Upper lobe of left lung (tissue), 6 donors: ENCODE measurements around the gene CYP4B1. TPM values are rescaled to one million over a fixed set of nuclear protein-coding genes. Genes with fewer than 3 reads are reported as not detected.
A peak's percentile ranks its signal among the peaks of the same experiment; 100 is the strongest.

Source experiments
- ATAC-seq, 2 donors: fragments of 200-7000 bp; cut with Tn5 transposase; one replicate each; pipeline ENCODE4 v1.9.1; 2022; ENCODE audit warnings: mild to moderate bottlenecking in 2 of 2, moderate library complexity in 2 of 2; ENCODE audit not compliant: low FRiP score in 2 of 2
- DNase-seq, 2 donors: peaks; one replicate each; pipeline ENCODE4 v3.0.0-alpha.2; 2019 to 2020
- H3K27ac ChIP-seq, 4 donors: fragments of 200-600 bp; sonication (generic); one replicate each; pipeline ENCODE4 v1.5.1; 2016 to 2019
- H3K27me3 ChIP-seq, 4 donors: fragments of 200-600 bp; sonication (generic); one replicate each; pipeline ENCODE4 v1.5.1; 2017 to 2019
- H3K36me3 ChIP-seq, 4 donors: fragments of 200-600 bp; sonication (generic); one replicate each; pipeline ENCODE4 v1.5.1; 2016 to 2019
- H3K4me1 ChIP-seq, 4 donors: fragments of 200-600 bp; sonication (generic); one replicate each; pipeline ENCODE4 v1.5.1; 2018 to 2019
- H3K4me3 ChIP-seq, 4 donors: fragments of 200-600 bp; sonication (generic); one replicate each; pipeline ENCODE4 v1.5.1; 2017 to 2019; ENCODE audit warnings: mild to moderate bottlenecking in 2 of 4, moderate library complexity in 1 of 4
- H3K9me3 ChIP-seq, 4 donors: fragments of 200-600 bp; sonication (generic); one replicate each; pipeline ENCODE4 v1.5.1; 2018 to 2019
- CTCF ChIP-seq, 6 experiments: fragments of 450-650 bp in 4 of 6; fragments of 200-600 bp in 2 of 6; sonication (generic) in 2 of 6; IDR thresholded peaks; one replicate each; pipeline ENCODE4 v1.5.1; 2016 to 2019; ENCODE audit warnings: antibody characterized with exemption in 6 of 6
- EP300 ChIP-seq, 4 donors: sonication (generic); formaldehyde crosslinking; IDR thresholded peaks; one replicate each; pipeline ENCODE4 v1.5.1; 2017; ENCODE audit warnings: antibody characterized with exemption in 4 of 4, control low read depth in 2 of 4
- POLR2A ChIP-seq, 4 donors: fragments of 450-650 bp; IDR thresholded peaks; one replicate each; pipeline ENCODE4 v1.5.1; 2016 to 2017; ENCODE audit warnings: antibody characterized with exemption in 4 of 4, mild to moderate bottlenecking in 2 of 4
- POLR2AphosphoS5 ChIP-seq, 2 donors: sonication (generic); formaldehyde crosslinking; IDR thresholded peaks; one replicate each; pipeline ENCODE4 v1.5.1; 2017; ENCODE audit warnings: antibody characterized with exemption in 2 of 2
- WGBS, 2 donors: methylation state at CpG; one replicate each; pipeline ENCODE4 v1.1.5; 2017 to 2018; 5-methylcytosine and 5-hydroxymethylcytosine counted together
- total RNA-seq, 6 donors: library from RNA; depleted of rRNA in 4 of 6; stranded (reverse); fragments of >200 nt in 4 of 6; gene quantifications; one replicate each; pipeline versions ENCODE4 v1.1.0 to v1.2.1, GENCODE V29; 2016 to 2021
- donor health status: DM: no; HTN: no; CAD: no; lungs with moderate emphysema.
- donor health status: DM: no; HTN: yes; CAD: no; lungs with severe emphysema.

The CYP4B1 gene
- total RNA-seq, 6 donors from 2014 or later: 211 to 1,043 (median 640) TPM

GRCh38 chr1:46755121-46755520, 43.7 kb upstream of the CYP4B1 start:
- ATAC-seq (no peak), DNase-seq (no peak)
- Histone ChIP-seq H3K27ac (peak overlapping the region in 3 of 4 donors; percentile 15 to 64 (median 51)), H3K9me3 (no peaks in the 10 kb centered on the region), H3K4me1 (peaks cover 0 to 25% (median 13%) of the 10 kb centered on the region in 4 donors), H3K4me3 (no peak overlapping the region), H3K27me3 (no peaks in the 10 kb centered on the region), H3K36me3 (no peaks in the 10 kb centered on the region)
- no peak for TF ChIP-seq POLR2AphosphoS5 (IDR thresholded peaks at IDR 0.05)
- TF ChIP-seq EP300 (IDR thresholded peaks at IDR 0.05): no peak
- no peak for TF ChIP-seq CTCF (IDR thresholded peaks at IDR 0.05)
- TF ChIP-seq POLR2A (IDR thresholded peaks at IDR 0.05): no peak
- WGBS, 2 donors: 68 to 72% methylated on average over 3 to 4 of the region's 4 CpGs

- Histone ChIP-seq H3K27ac (peak overlapping the region; percentile 15 to 76 (median 70)), H3K4me3 (no peak overlapping the region), H3K36me3 (no peaks in the 10 kb centered on the region), H3K4me1 (peaks cover 3 to 22% (median 14%) of the 10 kb centered on the region in 4 donors), H3K9me3 (no peaks in the 10 kb centered on the region), H3K27me3 (no peaks in the 10 kb centered on the region)
- peak; percentile 63 to 89 for ATAC-seq
- TF ChIP-seq CTCF (IDR thresholded peaks at IDR 0.05) (no peak), EP300 (IDR thresholded peaks at IDR 0.05) (peak in 2 of 4 donors; percentile 53 to 54), POLR2A (IDR thresholded peaks at IDR 0.05) (peak in 1 of 4 donors; percentile 16), POLR2AphosphoS5 (IDR thresholded peaks at IDR 0.05) (no peak)
- peak in 1 of 2 donors; percentile 82 for DNase-seq
- 43 to 53% methylated on average over 5 to 6 of the region's 6 CpGs for WGBS, 2 donors
These were observed 41.4 kb upstream of the CYP4B1 start for GRCh38 chr1:46757247-46757955.

GRCh38 chr1:46757956-46758528, 40.8 kb upstream of the CYP4B1 start:
- DNase-seq: no peak
- peak; percentile 23 to 65 for ATAC-seq
- H3K27ac ChIP-seq: peak overlapping the region; percentile 15 to 76 (median 70)

GRCh38 chr1:46760558-46761166, 38.2 kb upstream of the CYP4B1 start:
- ATAC-seq: no peak

More at GRCh38 chr1:46757956-46758528, 40.8 kb upstream of the CYP4B1 start:
- Histone ChIP-seq H3K4me1 (peaks cover 3 to 22% (median 14%) of the 10 kb centered on the region in 4 donors), H3K4me3 (no peak overlapping the region), H3K27me3 (no peaks in the 10 kb centered on the region), H3K36me3 (no peaks in the 10 kb centered on the region), H3K9me3 (no peaks in the 10 kb centered on the region)
- TF ChIP-seq POLR2AphosphoS5 (IDR thresholded peaks at IDR 0.05) (no peak), POLR2A (IDR thresholded peaks at IDR 0.05) (no peak), CTCF (IDR thresholded peaks at IDR 0.05) (no peak), EP300 (IDR thresholded peaks at IDR 0.05) (no peak)

More at GRCh38 chr1:46760558-46761166, 38.2 kb upstream of the CYP4B1 start:
- H3K27me3 ChIP-seq: no peaks in the 10 kb centered on the region
- no peaks in the 10 kb centered on the region for H3K9me3 ChIP-seq
- no peaks in the 10 kb centered on the region for H3K36me3 ChIP-seq
- no peak overlapping the region for H3K27ac ChIP-seq
- no peak for TF ChIP-seq POLR2AphosphoS5 (IDR thresholded peaks at IDR 0.05)
- no peak for TF ChIP-seq EP300 (IDR thresholded peaks at IDR 0.05)
- TF ChIP-seq POLR2A (IDR thresholded peaks at IDR 0.05): no peak
- no peak for TF ChIP-seq CTCF (IDR thresholded peaks at IDR 0.05)
- peaks cover 3 to 17% (median 8%) of the 10 kb centered on the region in 4 donors for H3K4me1 ChIP-seq
- no peak for DNase-seq
- 72 to 77% methylated on average over 2 of the region's 2 CpGs for WGBS, 2 donors
- H3K4me3 ChIP-seq: no peak overlapping the region
